Measurements from ENCODE around the gene DPH3.

DPH3 gene

DNA sequence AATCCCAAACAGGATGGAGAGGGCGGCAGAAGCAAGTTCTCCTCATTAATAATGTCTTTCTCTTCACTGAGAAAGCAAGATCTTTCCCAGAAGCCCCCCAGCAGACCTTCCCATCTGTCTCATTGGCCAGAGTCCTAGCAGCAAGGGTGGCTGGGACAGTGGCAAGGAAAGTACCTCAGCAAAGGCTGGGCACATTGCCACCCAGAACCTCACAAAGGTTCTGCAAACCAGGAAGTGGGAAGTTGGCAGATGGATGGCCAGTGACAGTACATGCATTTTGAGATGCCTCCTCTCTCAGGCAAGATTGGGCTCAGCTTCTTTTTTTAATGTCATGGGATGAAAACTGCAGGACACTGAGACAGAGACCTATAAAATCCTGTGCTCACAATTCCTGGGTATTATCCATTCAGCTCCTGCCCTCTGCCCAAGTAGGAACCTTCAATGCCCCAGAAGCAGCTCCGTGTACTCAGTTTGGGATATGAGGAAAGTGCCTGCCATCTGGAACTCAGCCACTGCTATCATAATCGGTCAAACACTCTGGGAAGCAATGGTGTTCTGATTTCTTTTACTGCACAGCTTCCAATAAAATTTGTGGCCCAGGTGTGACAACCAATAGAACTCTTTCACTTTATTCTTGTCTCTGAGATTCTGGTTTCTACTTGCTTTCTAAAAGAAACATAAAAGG is 25.5 kb downstream of the DPH3 start:
- ATAC-seq: no peak
- no peak for DNase-seq (ENCODE audit: low spot score in 2 of 2)
- H3K27ac Mint-ChIP-seq: no peak overlapping the region

DNA sequence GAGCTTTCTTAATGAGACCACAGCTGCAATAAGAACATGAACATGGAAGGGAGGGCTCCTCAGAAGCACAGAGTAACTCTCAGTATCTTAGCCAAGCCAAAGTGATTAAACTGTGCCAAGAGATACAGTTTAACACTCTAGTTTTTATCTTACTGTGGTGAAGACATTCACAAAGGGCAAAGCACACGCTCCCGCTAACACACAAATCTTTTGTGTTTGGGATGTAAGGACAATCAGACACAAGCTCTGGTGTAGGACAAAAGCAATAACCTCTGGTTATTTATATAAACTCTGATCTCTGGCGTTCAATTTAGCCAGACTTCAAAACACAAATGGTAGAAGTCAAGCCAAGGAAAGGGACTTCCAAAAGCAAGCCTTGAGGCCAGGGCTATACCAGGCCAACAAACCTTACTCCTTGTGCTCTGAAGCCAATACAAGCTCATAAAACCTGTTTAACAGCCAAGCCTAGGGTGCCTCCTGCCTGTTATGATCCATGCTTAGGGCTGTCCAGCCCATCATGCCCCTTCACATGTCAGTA is 27.8 kb downstream of the DPH3 start:
- ATAC-seq: peak; percentile 14
- H3K4me3 Mint-ChIP-seq: no peak overlapping the region
- no peaks in the 10 kb centered on the region for H3K9me3 Mint-ChIP-seq

More for the DNA sequence above, 25.5 kb downstream of the DPH3 start:
- Mint-ChIP-seq H3K9me3 (no peaks in the 10 kb centered on the region), H3K4me3 (no peak overlapping the region), H3K36me3 (no peaks in the 10 kb centered on the region), H3K4me1 (peaks cover 20% of the 10 kb centered on the region)

DNA sequence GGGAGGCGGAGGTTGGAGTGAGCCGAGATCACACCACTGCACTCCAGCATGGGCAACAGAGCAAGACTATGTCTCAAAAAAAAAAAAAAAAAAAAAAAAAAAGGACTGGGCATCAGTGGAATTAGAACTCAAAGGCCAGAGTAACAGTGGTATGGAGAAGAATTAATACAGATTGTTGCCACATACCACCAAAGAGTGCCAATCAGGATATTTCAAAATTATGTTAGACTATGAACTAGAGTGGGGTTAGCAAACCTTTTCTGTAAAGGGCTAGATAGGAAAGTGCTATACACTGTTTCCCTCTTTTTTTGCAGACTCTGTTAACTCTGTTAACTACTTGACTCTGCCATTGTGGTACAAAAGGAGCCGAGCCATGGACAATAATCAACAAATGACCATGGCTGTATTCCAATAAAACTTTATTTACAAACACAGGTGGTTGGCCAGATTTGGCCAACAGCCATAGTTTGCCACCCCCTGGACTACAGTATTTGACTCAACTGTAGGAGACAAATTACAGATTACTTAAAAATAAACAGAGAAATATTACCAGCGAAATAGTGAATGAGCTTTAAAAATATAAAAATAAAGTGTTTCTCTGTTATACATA is 28.6 kb downstream of the DPH3 start:
- Mint-ChIP-seq H3K36me3 (no peaks in the 10 kb centered on the region), H3K9me3 (no peaks in the 10 kb centered on the region), H3K4me1 (peaks cover 9% of the 10 kb centered on the region), H3K4me3 (no peak overlapping the region), H3K27ac (no peak overlapping the region)
- no peak for DNase-seq (ENCODE audit: low spot score in 2 of 2)
- no peak for ATAC-seq

More for the DNA sequence above, 27.8 kb downstream of the DPH3 start:
- Mint-ChIP-seq H3K4me1 (peaks cover 9% of the 10 kb centered on the region), H3K27ac (no peak overlapping the region), H3K36me3 (no peaks in the 10 kb centered on the region)
- no peak for DNase-seq (ENCODE audit: low spot score in 2 of 2)

DNA sequence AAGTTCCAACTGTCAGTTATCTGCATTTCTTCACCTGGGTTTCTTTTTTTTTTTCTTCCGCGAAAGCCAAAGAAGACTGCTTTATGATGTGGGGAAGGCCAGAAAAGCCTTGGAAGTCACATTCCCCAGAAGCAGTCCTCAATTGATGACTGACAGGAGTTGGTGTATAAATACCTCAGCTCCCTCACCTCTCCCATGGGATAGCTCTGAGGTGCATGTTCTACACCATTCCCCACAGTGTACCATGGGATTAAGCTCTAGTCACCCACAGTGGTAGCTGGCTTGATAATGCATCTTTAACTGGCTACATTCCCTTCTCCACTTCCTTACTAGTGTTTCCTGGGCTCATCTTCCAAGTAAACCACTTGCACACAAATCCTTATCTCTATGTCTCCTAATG is 30.5 kb downstream of the DPH3 start:
- Mint-ChIP-seq H3K9me3 (no peaks in the 10 kb centered on the region), H3K4me3 (no peak overlapping the region), H3K36me3 (no peaks in the 10 kb centered on the region), H3K27ac (no peak overlapping the region), H3K4me1 (no peaks in the 10 kb centered on the region)
- ATAC-seq (no peak), DNase-seq (ENCODE audit: low spot score in 2 of 2) (no peak)

DNA sequence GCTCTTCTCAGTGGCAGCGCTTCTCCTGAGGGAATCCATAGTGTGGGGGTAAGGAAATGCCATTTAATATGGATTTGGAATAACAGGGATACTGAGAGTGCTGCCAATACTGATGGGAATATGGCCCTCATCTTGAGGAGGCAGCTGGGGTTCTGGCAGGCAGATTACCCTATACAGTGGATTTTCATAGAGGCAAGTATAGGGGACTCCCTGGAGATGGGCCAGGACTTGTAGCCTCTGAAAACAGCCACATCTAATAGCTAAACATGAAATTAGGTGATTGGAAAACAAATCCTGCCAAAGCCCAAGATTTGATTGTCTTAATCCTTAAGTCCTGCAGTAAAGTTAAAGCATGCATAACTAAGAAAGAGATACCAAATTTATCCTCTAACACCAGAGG is 30.9 kb downstream of the DPH3 start:
- Mint-ChIP-seq H3K4me1 (no peaks in the 10 kb centered on the region), H3K36me3 (no peaks in the 10 kb centered on the region), H3K9me3 (no peaks in the 10 kb centered on the region), H3K27ac (no peak overlapping the region), H3K4me3 (no peak overlapping the region)
- DNase-seq (ENCODE audit: low spot score in 2 of 2) (no peak), ATAC-seq (no peak)

DNA sequence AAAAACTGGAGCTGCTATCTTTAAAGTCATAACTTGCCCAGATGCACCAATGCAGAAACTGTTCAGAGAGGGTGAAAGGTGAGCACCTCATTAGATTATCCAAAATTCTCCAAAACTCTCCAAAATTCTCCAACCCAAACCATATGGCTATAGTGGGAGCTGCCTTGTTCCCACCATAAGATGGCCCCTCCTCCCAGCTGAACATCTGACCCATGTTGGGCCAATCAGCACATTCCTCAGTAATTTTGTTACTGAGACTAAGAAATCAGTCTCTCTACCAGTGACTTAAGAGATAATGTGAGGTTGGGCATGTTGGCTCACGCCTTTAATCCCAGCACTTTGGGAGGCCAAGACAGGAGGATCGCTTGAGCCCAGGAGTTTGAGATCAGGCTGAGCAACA is 32.8 kb downstream of the DPH3 start:
- ATAC-seq: no peak

DNA sequence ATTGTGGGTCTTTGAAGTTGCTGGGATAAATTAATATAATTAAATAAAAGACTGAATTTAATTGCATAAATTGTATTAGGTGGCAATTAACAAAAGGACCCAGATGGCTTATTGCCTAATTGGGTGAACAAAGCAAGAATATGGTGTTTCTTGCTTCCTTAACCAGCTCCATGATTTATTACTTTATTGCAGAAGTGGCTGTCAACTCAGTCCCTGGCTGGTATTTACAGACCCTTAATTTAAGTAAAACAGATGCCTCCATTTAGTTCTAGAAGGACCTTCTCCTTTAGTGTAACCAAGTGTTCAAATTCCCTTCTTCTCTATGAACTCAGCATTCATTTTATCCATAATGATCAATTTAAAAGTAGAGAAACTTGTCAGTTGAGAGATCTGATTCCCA is 35.1 kb downstream of the DPH3 start:
- Mint-ChIP-seq H3K9me3 (peaks cover 3% of the 10 kb centered on the region), H3K4me3 (no peak overlapping the region), H3K27ac (no peak overlapping the region), H3K4me1 (no peaks in the 10 kb centered on the region), H3K36me3 (no peaks in the 10 kb centered on the region)
- ATAC-seq: no peak
- no peak for DNase-seq (ENCODE audit: low spot score in 2 of 2)

More for the DNA sequence above, 32.8 kb downstream of the DPH3 start:
- H3K4me1 Mint-ChIP-seq: no peaks in the 10 kb centered on the region
- no peaks in the 10 kb centered on the region for H3K9me3 Mint-ChIP-seq
- no peak overlapping the region for H3K4me3 Mint-ChIP-seq
- H3K27ac Mint-ChIP-seq: no peak overlapping the region
- DNase-seq (ENCODE audit: low spot score in 2 of 2): no peak
- H3K36me3 Mint-ChIP-seq: no peaks in the 10 kb centered on the region

DNA sequence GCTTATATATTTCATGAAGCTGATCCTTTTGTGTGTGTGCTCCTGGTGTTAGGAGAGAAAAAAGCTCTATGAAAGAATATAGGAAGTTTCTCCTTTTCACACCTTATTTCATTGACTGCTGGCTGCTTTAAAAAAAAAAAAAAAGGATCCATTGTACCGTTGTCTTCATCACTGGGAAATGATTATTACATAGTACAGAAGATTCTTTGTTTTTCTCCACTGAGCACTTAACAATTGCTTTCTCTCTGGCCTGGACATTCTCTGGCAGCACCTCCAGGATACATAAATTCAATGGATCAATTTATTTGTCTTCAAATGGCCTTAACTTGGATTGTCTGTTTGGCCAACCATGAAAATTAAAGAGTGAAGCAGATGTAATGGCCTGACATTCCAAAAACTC is 37.2 kb downstream of the DPH3 start:
- DNase-seq (ENCODE audit: low spot score in 2 of 2): no peak
- ATAC-seq: no peak
- no peaks in the 10 kb centered on the region for H3K4me1 Mint-ChIP-seq
- peaks cover 3% of the 10 kb centered on the region for H3K9me3 Mint-ChIP-seq
- no peak overlapping the region for H3K4me3 Mint-ChIP-seq
- no peaks in the 10 kb centered on the region for H3K36me3 Mint-ChIP-seq
- H3K27ac Mint-ChIP-seq: no peak overlapping the region

DNA sequence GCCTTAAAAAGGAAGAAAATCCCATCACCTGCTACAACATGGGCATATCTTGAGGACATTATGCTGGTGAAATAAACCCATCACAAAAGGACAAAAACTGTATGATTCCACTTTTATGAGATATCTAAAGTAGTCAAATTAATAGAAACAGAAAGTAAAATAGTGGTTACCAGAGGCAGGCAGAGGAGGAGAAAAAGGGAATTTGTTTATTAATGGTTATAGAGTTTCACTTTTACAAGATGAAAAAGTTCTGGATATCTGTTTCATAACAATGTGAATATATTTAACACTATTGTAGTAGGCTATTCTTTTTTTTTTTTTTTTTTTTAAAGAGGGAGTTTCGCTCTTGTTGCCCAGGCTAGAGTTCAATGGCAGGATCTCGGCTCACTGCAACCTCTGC is 40.4 kb downstream of the DPH3 start:
- ATAC-seq (no peak), DNase-seq (ENCODE audit: low spot score in 2 of 2) (no peak)
- Mint-ChIP-seq H3K4me3 (no peak overlapping the region), H3K27ac (no peak overlapping the region), H3K4me1 (no peaks in the 10 kb centered on the region), H3K36me3 (no peaks in the 10 kb centered on the region), H3K9me3 (peaks cover 3% of the 10 kb centered on the region)

DNA sequence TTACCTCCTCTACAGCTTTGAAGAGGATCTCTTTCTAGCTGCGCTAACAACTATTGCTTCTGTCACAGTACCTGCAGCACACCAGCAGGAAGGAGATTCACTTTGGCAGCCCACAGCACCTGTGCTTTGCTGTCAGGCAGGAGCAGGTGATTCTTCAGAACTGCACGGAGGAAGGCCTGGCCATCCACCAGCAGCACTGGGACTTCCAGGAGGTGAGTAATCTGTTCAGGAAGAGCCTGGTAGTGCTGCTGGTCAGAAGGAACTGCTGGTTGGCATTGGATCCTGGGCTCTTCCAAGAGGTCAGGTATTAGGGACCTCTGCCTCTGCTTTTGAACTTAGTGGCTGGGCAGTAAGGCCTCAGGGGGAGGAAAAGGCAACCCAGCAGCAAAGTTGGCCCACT is 42.2 kb downstream of the DPH3 start:
- ATAC-seq: no peak
- peaks cover 3% of the 10 kb centered on the region for H3K9me3 Mint-ChIP-seq
- H3K4me1 Mint-ChIP-seq: no peaks in the 10 kb centered on the region

DNA sequence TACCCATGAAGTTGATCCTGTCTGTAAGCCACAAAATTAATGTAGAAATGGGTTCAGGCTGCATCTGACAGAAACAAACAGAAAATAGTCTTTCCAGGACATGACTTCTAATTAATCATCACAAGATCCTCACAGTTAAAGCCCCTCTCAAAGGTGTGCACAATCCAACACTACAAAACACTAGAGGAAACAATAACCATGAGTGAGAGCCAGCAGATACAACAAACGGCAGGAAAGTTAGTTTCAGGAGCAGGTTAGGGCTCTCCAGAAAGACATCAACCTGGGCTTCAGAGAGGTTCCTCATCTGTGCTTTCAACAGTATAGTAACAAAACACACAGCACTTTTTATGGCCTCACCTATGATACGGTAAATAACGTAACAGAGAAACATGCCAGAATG is 42.8 kb downstream of the DPH3 start:
- H3K4me3 Mint-ChIP-seq: no peak overlapping the region
- no peaks in the 10 kb centered on the region for H3K36me3 Mint-ChIP-seq
- H3K9me3 Mint-ChIP-seq: peaks cover 3% of the 10 kb centered on the region
- no peaks in the 10 kb centered on the region for H3K4me1 Mint-ChIP-seq
- DNase-seq (ENCODE audit: low spot score in 2 of 2): no peak
- ATAC-seq: no peak
- H3K27ac Mint-ChIP-seq: no peak overlapping the region

More for the DNA sequence above, 42.2 kb downstream of the DPH3 start:
- H3K4me3 Mint-ChIP-seq: no peak overlapping the region
- H3K36me3 Mint-ChIP-seq: no peaks in the 10 kb centered on the region
- no peak for DNase-seq (ENCODE audit: low spot score in 2 of 2)
- H3K27ac Mint-ChIP-seq: no peak overlapping the region

DNA sequence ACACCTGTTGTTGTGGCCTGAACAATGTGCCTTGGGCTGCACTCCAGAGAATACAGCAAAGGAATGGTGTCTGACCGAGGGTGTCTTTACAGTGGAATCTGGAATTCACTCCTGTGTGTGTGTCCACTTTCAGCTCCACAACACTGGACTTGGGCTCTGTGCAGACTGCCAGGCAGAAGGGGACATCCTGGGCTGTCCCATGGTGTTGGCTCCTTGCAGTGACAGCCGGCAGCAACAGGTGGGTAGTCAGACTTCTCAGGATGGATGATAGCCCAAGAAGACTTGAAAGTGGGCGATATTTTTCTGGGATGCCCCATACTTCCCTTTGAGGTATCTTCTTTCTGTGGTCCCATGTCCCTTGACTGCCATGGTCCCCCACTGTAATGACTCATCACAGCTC is 45.0 kb downstream of the DPH3 start:
- Mint-ChIP-seq H3K9me3 (no peaks in the 10 kb centered on the region), H3K4me3 (no peak overlapping the region), H3K36me3 (no peaks in the 10 kb centered on the region), H3K4me1 (no peaks in the 10 kb centered on the region), H3K27ac (no peak overlapping the region)
- ATAC-seq (peak; percentile 11), DNase-seq (ENCODE audit: low spot score in 2 of 2) (no peak)

DNA sequence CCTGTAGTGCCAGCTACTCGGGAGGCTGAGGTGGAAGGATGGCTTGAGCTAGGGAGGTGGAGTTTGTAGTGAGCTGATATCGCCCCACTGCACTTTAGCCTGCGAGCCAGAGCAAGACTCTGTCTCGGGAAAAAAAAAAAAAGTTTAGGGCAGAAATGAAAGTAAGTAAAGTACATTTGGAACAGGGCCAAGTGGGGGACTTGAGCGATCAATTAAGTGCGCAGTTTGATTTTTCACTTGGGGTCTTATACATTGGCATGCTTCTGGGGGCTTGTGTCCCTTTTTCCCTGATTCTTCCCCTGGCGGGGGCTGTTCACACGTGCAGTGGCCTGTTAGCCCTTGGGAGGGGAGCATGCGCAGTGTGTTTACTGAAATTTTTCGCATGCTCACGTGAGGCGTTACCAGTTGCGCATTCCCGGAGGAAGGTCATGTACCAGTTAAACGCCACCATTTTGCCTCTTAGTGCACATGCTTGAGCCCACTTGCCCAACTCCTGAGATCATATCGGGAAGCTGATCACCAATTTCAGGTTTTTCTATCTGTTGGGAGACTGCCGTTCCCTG is 48.3 kb downstream of the DPH3 start:
- ATAC-seq (no peak), DNase-seq (ENCODE audit: low spot score in 2 of 2) (no peak)
- Mint-ChIP-seq H3K4me1 (peaks cover 3% of the 10 kb centered on the region), H3K36me3 (no peaks in the 10 kb centered on the region), H3K9me3 (no peaks in the 10 kb centered on the region), H3K4me3 (no peak overlapping the region), H3K27ac (no peak overlapping the region)

DNA sequence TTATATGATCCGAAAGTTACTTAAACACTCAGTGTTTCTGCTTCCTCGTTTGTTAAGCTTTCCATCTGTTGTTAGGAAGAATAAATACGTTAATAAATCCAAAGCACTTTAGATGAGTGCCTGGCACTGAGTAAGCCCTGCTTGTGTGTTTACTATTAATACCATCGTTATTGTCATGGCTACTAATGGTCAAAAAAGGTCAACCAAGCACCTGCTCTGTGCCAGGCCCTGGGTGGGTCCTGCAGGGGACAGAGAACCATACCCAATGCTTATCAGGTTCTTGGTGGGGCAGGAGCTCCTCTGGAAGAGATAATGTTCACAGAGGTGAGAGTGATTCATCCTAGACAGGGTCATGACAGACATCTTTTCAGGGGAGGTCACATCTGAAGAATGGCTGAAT is 50.4 kb downstream of the DPH3 start:
- ATAC-seq (no peak), DNase-seq (ENCODE audit: low spot score in 2 of 2) (no peak)
- Mint-ChIP-seq H3K9me3 (no peaks in the 10 kb centered on the region), H3K36me3 (no peaks in the 10 kb centered on the region), H3K4me3 (no peak overlapping the region), H3K27ac (no peak overlapping the region), H3K4me1 (peaks cover 10% of the 10 kb centered on the region)

DNA sequence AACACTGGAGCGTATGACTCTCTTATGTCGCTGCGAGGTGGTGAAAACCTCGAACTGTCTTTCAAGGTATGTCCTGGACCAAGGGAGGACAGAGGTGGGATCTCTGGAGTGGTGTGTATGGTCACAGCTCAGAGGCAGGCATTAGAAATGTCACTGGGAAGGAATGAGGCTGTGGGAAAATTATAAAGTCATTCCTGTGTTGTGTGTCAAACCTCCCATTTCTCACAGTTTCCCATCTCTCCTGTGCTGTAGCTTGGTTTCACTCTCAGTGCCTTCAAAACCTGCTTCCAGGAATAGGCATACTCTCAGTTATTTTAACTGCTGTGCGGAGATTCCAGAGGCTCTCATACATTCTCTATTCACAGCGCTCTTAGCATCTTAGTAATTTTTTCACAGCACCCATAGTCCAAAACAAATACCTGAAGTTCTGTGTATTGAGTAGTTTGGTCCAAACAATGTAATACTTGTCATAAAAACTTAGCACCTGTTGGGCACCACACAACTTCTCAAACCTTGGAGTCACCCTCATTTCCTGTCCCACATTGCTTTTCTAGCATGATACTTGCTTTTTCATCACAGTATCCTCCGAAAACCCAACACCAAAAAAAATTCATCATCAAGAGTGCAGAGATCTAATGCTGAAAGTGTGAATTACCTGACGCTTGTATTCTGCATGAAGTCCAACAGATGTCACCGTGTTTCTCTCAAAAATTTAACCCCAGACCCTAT is 53.4 kb downstream of the DPH3 start:
- H3K27ac Mint-ChIP-seq: no peak overlapping the region
- H3K4me1 Mint-ChIP-seq: peaks cover 10% of the 10 kb centered on the region
- peak; percentile 58 for ATAC-seq
- no peak for DNase-seq (ENCODE audit: low spot score in 2 of 2)
- H3K4me3 Mint-ChIP-seq: no peak overlapping the region
- no peaks in the 10 kb centered on the region for H3K36me3 Mint-ChIP-seq
- H3K9me3 Mint-ChIP-seq: no peaks in the 10 kb centered on the region
